ENCODE results near the gene SSTR3. TPM values are rescaled to one million over a fixed set of nuclear protein-coding genes. Genes with fewer than 3 reads are reported as not detected.

The SSTR3 gene
- total RNA-seq, 1 experiment from 2014 or later, result 0.08 TPM

DNA sequence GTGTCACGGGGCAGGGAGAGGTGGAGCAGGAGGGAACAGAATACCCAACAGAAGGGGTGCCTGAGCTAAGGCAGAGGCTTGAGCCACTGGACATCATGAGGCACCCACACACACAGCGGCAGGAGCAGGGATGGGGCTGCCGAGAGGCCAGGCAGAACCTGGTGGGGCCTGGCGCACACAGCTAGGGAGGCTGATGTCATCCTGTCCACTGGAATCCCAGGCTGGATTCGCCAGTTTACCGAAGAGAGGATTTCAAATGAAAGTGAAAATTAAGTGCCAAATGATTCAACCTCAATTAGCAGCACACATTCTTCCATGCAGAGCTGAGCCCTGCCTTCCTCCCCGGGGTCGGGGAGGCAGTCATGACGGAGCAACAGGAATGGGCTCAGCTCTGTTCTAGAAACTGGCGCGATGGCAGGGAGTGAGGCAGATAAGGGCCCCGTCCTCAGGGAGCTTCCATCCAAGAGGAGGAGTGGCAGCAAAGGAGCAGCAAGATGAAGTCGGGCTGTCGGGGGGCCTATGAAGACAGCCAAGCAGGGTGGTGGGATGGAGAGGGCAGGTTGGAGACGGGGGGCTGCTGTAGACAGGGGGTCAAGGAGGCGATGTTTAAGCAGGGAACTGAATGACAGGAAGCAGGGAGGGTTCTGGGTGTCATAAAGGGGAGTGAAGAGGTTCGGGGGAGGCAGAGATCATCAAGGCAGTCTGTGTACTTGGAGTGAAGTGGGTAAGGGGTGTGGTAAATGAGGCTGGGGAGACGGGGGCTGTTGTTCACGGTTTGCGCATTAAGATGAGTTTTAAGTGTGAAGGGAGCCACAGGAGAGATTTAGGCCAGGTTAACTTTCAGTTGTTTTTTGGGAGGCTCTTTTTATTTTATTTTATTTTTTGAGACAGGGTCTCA lies 25.3 kb upstream of the SSTR3 start:
- in situ Hi-C loops (cut with HindIII; ENCODE audit: low pct_unique_long_range_greater_than_20kb, low sequenced_read_pairs) (no loop called here), intact Hi-C loops (cut with micrococcal nuclease; ENCODE audit: unreplicated experiment) (no loop called here)
- ChIA-PET POLR2A (no interaction called here), CTCF (interaction anchor here (0.5 to 1.0 kb wide), 2 partner anchors 15 to 70 kb away, joined by 3 read pairs; no protein-coding TSS in a partner anchor)
- BruUV-seq (replicated peaks), result no TSS peak
- Histone ChIP-seq H3K9me3 (ENCODE audit: control insufficient read depth, insufficient read depth, low read depth, low read length) (no peaks in the 10 kb centered on the region), H3K27ac (ENCODE audit: low read length) (no peak overlapping the region), H3K27me3 (ENCODE audit: control insufficient read depth, insufficient read depth, low read length) (no peaks in the 10 kb centered on the region), H3K36me3 (ENCODE audit: control insufficient read depth, insufficient read depth, low read length) (no peaks in the 10 kb centered on the region), H3K4me1 (ENCODE audit: control insufficient read depth, insufficient read depth, low read length) (peaks cover 2% of the 10 kb centered on the region; the same call in 1 of the 2 replicates), H3K4me3 (ENCODE audit: low read depth in 2 of 2, low read length in 2 of 2) (no peak overlapping the region)
- no peak for ATAC-seq
- TF ChIP-seq POLR2AphosphoS5 (IDR thresholded peaks at IDR 0.05; ENCODE audit: low read depth, low read length), result no peak
- TF ChIP-seq, protein P1, sequence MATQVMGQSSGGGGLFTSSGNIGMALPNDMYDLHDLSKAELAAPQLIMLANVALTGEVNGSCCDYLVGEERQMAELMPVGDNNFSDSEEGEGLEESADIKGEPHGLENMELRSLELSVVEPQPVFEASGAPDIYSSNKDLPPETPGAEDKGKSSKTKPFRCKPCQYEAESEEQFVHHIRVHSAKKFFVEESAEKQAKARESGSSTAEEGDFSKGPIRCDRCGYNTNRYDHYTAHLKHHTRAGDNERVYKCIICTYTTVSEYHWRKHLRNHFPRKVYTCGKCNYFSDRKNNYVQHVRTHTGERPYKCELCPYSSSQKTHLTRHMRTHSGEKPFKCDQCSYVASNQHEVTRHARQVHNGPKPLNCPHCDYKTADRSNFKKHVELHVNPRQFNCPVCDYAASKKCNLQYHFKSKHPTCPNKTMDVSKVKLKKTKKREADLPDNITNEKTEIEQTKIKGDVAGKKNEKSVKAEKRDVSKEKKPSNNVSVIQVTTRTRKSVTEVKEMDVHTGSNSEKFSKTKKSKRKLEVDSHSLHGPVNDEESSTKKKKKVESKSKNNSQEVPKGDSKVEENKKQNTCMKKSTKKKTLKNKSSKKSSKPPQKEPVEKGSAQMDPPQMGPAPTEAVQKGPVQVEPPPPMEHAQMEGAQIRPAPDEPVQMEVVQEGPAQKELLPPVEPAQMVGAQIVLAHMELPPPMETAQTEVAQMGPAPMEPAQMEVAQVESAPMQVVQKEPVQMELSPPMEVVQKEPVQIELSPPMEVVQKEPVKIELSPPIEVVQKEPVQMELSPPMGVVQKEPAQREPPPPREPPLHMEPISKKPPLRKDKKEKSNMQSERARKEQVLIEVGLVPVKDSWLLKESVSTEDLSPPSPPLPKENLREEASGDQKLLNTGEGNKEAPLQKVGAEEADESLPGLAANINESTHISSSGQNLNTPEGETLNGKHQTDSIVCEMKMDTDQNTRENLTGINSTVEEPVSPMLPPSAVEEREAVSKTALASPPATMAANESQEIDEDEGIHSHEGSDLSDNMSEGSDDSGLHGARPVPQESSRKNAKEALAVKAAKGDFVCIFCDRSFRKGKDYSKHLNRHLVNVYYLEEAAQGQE (IDR thresholded peaks at IDR 0.05; ENCODE audit: insufficient read depth in 1 of 2, low read depth in 2 of 2, low read length in 1 of 2), result no peak
- TF ChIP-seq, protein P2, sequence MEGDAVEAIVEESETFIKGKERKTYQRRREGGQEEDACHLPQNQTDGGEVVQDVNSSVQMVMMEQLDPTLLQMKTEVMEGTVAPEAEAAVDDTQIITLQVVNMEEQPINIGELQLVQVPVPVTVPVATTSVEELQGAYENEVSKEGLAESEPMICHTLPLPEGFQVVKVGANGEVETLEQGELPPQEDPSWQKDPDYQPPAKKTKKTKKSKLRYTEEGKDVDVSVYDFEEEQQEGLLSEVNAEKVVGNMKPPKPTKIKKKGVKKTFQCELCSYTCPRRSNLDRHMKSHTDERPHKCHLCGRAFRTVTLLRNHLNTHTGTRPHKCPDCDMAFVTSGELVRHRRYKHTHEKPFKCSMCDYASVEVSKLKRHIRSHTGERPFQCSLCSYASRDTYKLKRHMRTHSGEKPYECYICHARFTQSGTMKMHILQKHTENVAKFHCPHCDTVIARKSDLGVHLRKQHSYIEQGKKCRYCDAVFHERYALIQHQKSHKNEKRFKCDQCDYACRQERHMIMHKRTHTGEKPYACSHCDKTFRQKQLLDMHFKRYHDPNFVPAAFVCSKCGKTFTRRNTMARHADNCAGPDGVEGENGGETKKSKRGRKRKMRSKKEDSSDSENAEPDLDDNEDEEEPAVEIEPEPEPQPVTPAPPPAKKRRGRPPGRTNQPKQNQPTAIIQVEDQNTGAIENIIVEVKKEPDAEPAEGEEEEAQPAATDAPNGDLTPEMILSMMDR (IDR thresholded peaks at IDR 0.05), result no peak
- DNase-seq (ENCODE audit: low read depth, low spot score), result no peak

DNA sequence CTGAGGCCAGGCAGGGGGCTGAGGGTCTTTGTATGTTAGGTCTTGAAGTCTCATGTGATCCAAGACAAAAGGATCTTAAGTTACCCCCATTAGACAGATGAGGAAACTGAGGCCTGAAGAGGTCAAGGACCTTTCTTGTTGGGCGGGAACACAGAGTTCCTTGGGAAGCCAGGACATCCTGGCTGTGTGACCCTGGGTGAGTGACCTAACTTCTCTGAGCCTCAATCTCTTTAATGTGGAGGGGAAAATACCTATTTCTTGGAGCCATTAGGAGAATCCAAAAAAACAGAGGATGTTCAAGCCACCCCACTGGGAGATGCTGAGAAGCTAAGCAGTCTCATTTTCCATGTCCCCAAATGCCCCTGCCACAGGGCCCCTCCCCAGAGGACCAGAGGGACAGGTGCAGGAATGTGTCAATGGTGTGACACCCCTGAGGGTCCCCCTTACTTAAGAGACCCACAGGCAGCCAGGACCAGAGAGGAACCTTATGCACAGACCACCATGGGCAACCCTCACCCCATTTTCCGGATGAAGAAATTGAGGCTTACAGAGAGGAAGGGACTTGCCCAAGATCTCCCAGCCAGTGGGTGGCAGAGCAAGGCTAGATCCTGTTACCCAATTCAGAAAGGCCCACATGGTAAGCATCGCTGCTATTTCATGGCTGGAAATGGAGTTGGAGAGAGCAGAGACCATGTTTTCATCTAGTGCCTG lies 23.8 kb upstream of the SSTR3 start:
- Histone ChIP-seq H3K4me1 (ENCODE audit: control insufficient read depth, insufficient read depth, low read length) (peaks cover under 1% of the 10 kb centered on the region; the same call in 1 of the 2 replicates), H3K36me3 (ENCODE audit: control insufficient read depth, insufficient read depth, low read length) (no peaks in the 10 kb centered on the region), H3K27me3 (ENCODE audit: control insufficient read depth, insufficient read depth, low read length) (no peaks in the 10 kb centered on the region), H3K4me3 (ENCODE audit: low read depth in 2 of 2, low read length in 2 of 2) (no peak overlapping the region), H3K9me3 (ENCODE audit: control insufficient read depth, insufficient read depth, low read depth, low read length) (no peaks in the 10 kb centered on the region), H3K27ac (ENCODE audit: low read length) (no peak overlapping the region)
- TF ChIP-seq, protein P1 (IDR thresholded peaks at IDR 0.05; ENCODE audit: insufficient read depth in 1 of 2, low read depth in 2 of 2, low read length in 1 of 2), result no peak
- TF ChIP-seq POLR2AphosphoS5 (IDR thresholded peaks at IDR 0.05; ENCODE audit: low read depth, low read length), result no peak
- TF ChIP-seq SIN3A (IDR thresholded peaks at IDR 0.05; ENCODE audit: borderline replicate concordance, insufficient read depth, low read depth, low read length), result no peak
- TF ChIP-seq, protein P2 (IDR thresholded peaks at IDR 0.05), result no peak
- no peak for TF ChIP-seq TCF7L2 (IDR thresholded peaks at IDR 0.05; ENCODE audit: low read depth, low read length)
- intact Hi-C loops (cut with micrococcal nuclease; ENCODE audit: unreplicated experiment) (no loop called here), in situ Hi-C loops (cut with HindIII; ENCODE audit: low pct_unique_long_range_greater_than_20kb, low sequenced_read_pairs) (no loop called here)
- CTCF ChIA-PET, result no interaction called here
- BruUV-seq (replicated peaks), result no TSS peak
- no peak for ATAC-seq
- POLR2A ChIA-PET, result no interaction called here
- DNase-seq (ENCODE audit: low read depth, low spot score), result no peak

Measured in Panc1 (cell line).